ENCODE data around the gene DUSP7. TPM values are rescaled to one million over a fixed set of nuclear protein-coding genes. Genes with fewer than 3 reads are reported as not detected.

The DUSP7 gene
- total RNA-seq, 6 experiments from 2014 or later = 31.7 to 43.3 (median 37.4) TPM

GRCh38 chr3:52040600-52040999, 15.8 kb downstream of the DUSP7 start:
- no peak for DNase-seq

GRCh38 chr3:52039846-52040245, 16.5 kb downstream of the DUSP7 start:
- Mint-ChIP-seq H3K4me3 (no peak overlapping the region), H3K4me1 (ENCODE audit: low read depth) (peaks cover 15% of the 10 kb centered on the region), H3K27ac (no peak overlapping the region), H3K27me3 (ENCODE audit: insufficient read depth) (no peaks in the 10 kb centered on the region; the same call in 1 of the 2 replicates), H3K9me3 (no peaks in the 10 kb centered on the region), H3K36me3 (ENCODE audit: low read depth) (no peaks in the 10 kb centered on the region)
- no peak for DNase-seq
- TF ChIP-seq CTCF (IDR thresholded peaks at IDR 0.05) = no peak

More at GRCh38 chr3:52040600-52040999, 15.8 kb downstream of the DUSP7 start:
- no peak overlapping the region for H3K27ac Mint-ChIP-seq
- no peak overlapping the region for H3K4me3 Mint-ChIP-seq
- no peaks in the 10 kb centered on the region for H3K36me3 Mint-ChIP-seq (ENCODE audit: low read depth)
- H3K4me1 Mint-ChIP-seq (ENCODE audit: low read depth) = peaks cover 23% of the 10 kb centered on the region
- no peak for TF ChIP-seq CTCF (IDR thresholded peaks at IDR 0.05)
- no peaks in the 10 kb centered on the region; the same call in none of the 2 replicates for H3K27me3 Mint-ChIP-seq (ENCODE audit: insufficient read depth)
- H3K9me3 Mint-ChIP-seq = no peaks in the 10 kb centered on the region

- TF ChIP-seq CTCF (IDR thresholded peaks at IDR 0.05) = no peak
- Mint-ChIP-seq H3K9me3 (no peaks in the 10 kb centered on the region), H3K27me3 (ENCODE audit: insufficient read depth) (no peaks in the 10 kb centered on the region; the same call in 1 of the 2 replicates), H3K36me3 (ENCODE audit: low read depth) (no peaks in the 10 kb centered on the region), H3K4me1 (ENCODE audit: low read depth) (peaks cover 13% of the 10 kb centered on the region), H3K27ac (no peak overlapping the region), H3K4me3 (no peak overlapping the region)
- DNase-seq = no peak
Measured at GRCh38 chr3:52039426-52039825, 16.9 kb downstream of the DUSP7 start.

- Mint-ChIP-seq H3K4me1 (ENCODE audit: low read depth) (peaks cover 8% of the 10 kb centered on the region; the same call in 1 of the 2 replicates), H3K27me3 (ENCODE audit: insufficient read depth) (no peaks in the 10 kb centered on the region; the same call in 1 of the 2 replicates), H3K36me3 (ENCODE audit: low read depth) (no peaks in the 10 kb centered on the region), H3K27ac (no peak overlapping the region), H3K9me3 (no peaks in the 10 kb centered on the region), H3K4me3 (no peak overlapping the region)
- no peak for DNase-seq
- TF ChIP-seq CTCF (IDR thresholded peaks at IDR 0.05) = no peak
Measured at GRCh38 chr3:52038227-52038626, 18.1 kb downstream of the DUSP7 start.

- H3K9me3 Mint-ChIP-seq = peaks cover under 1% of the 10 kb centered on the region; the same call in 1 of the 2 replicates
- H3K27me3 Mint-ChIP-seq (ENCODE audit: insufficient read depth) = no peaks in the 10 kb centered on the region; the same call in 1 of the 2 replicates
- peaks cover 8% of the 10 kb centered on the region; the same call in 1 of the 2 replicates for H3K4me1 Mint-ChIP-seq (ENCODE audit: low read depth)
- H3K36me3 Mint-ChIP-seq (ENCODE audit: low read depth) = no peaks in the 10 kb centered on the region
- no peak overlapping the region for H3K27ac Mint-ChIP-seq
- no peak overlapping the region for H3K4me3 Mint-ChIP-seq
- no peak for DNase-seq
- TF ChIP-seq CTCF (IDR thresholded peaks at IDR 0.05) = no peak
Measured at GRCh38 chr3:52037291-52037690, 19.1 kb downstream of the DUSP7 start.

Data from HFFc6 (cell line).